HG03066 (cell line): ENCODE data around the gene STPG3.
A peak's percentile ranks its signal among the peaks of the same experiment; 100 is the strongest.

Experiments
- ATAC-seq: cut with Tn5 transposase; IDR thresholded peaks from one replicate; pipeline ENCODE4 v1.9.1; 2021; ENCODE audit warnings: low read depth; ENCODE audit not compliant: unreplicated experiment

The STPG3 gene

GRCh38 chr9:137221506-137222111 is 29.5 kb upstream of the STPG3 start:
- no peak for ATAC-seq

GRCh38 chr9:137222190-137223077 is 28.7 kb upstream of the STPG3 start, which contains the start of gene RNF208:
TSS of gene RNF208 (minus strand) at chr9:137222240. CDS start at chr9:137221212, 1,028 bp downstream.
- ATAC-seq = peak; percentile 3

- ATAC-seq = peak; percentile 68
Measured at GRCh38 chr9:137223078-137223970, 27.8 kb upstream of the STPG3 start.

GRCh38 chr9:137224830-137225694 is 26.0 kb upstream of the STPG3 start, which contains the start of gene CYSRT1:
TSS of gene CYSRT1 (plus strand) at chr9:137225174. CDS start at chr9:137225622, 448 bp downstream.
- no peak for ATAC-seq

- ATAC-seq = no peak
Measured at GRCh38 chr9:137225699-137226331, 25.3 kb upstream of the STPG3 start.

- ATAC-seq = no peak
Measured at GRCh38 chr9:137226338-137227053, 24.6 kb upstream of the STPG3 start.

GRCh38 chr9:137227054-137227852 is 23.8 kb upstream of the STPG3 start, which contains the start of gene RNF224:
TSS of gene RNF224 (plus strand) at chr9:137227502. CDS start at chr9:137228336, 834 bp downstream.
- no peak for ATAC-seq

- ATAC-seq = no peak
Measured at GRCh38 chr9:137227853-137228505, 23.1 kb upstream of the STPG3 start.

- ATAC-seq = no peak
Measured at GRCh38 chr9:137228506-137228967, 22.5 kb upstream of the STPG3 start.

GRCh38 chr9:137228968-137229896 is 21.9 kb upstream of the STPG3 start:
- ATAC-seq = no peak

GRCh38 chr9:137229903-137230704 is 21.0 kb upstream of the STPG3 start:
- no peak for ATAC-seq

- no peak for ATAC-seq
Measured at GRCh38 chr9:137230705-137231371, 20.2 kb upstream of the STPG3 start, which contains the start of gene SLC34A3. TSS of gene SLC34A3 (plus strand) at chr9:137230901. CDS start at chr9:137231703, 802 bp downstream.

GRCh38 chr9:137231372-137232039 is 19.6 kb upstream of the STPG3 start:
- no peak for ATAC-seq

GRCh38 chr9:137232101-137232500 is 19.0 kb upstream of the STPG3 start:
- ATAC-seq = no peak
